Spleen (tissue), 11 donors: Measurements from ENCODE around the gene ZNF862. TPM values are rescaled to one million over a fixed set of nuclear protein-coding genes. Genes with fewer than 3 reads are reported as not detected.

Experiments
- DNase-seq: peaks from one replicate; pipeline ENCODE4 v3.0.0-alpha.2; 2020
- H3K27ac ChIP-seq, 8 donors: fragments of 200-600 bp; sonication (generic) in 7 of 8; 1 replicate in 4 of 8; 2 replicates in 4 of 8; pipeline versions ENCODE4 v1.5.0 to v1.8.0; 2016 to 2021; ENCODE audit warnings: inconsistent platforms in 4 of 8, mild to moderate bottlenecking in 4 of 8, moderate library complexity in 1 of 8
- H3K27me3 ChIP-seq, 7 donors: fragments of 200-600 bp; sonication (generic) in 6 of 7; replicated peaks in 1 of 7; 1 replicate in 4 of 7; 2 replicates in 3 of 7; pipeline versions ENCODE4 v1.5.0 to v1.8.0; 2016 to 2021; ENCODE audit warnings: inconsistent platforms in 3 of 7, mild to moderate bottlenecking in 1 of 7
- H3K36me3 ChIP-seq, 6 donors: fragments of 200-600 bp; sonication (generic) in 5 of 6; 1 replicate in 4 of 6; 2 replicates in 2 of 6; pipeline versions ENCODE4 v1.5.0 to v1.8.0; 2016 to 2021; ENCODE audit warnings: inconsistent platforms in 2 of 6
- H3K4me1 ChIP-seq, 6 donors: fragments of 200-600 bp; sonication (generic) in 5 of 6; 1 replicate in 3 of 6; 2 replicates in 3 of 6; pipeline versions ENCODE4 v1.5.0 to v1.8.0; 2016 to 2021; ENCODE audit warnings: inconsistent platforms in 3 of 6
- H3K4me3 ChIP-seq, 8 donors: fragments of 200-600 bp; sonication (generic) in 7 of 8; 1 replicate in 4 of 8; 2 replicates in 4 of 8; pipeline versions ENCODE4 v1.5.0 to v1.8.0; 2016 to 2021; ENCODE audit warnings: inconsistent platforms in 4 of 8, mild to moderate bottlenecking in 4 of 8, moderate library complexity in 2 of 8
- H3K9me3 ChIP-seq, 8 donors: fragments of 200-600 bp; sonication (generic) in 7 of 8; 1 replicate in 4 of 8; 2 replicates in 4 of 8; pipeline versions ENCODE4 v1.5.0 to v1.8.0; 2016 to 2021; ENCODE audit warnings: inconsistent platforms in 4 of 8
- POLR2A ChIP-seq, 3 donors: fragments of 450-650 bp; IDR thresholded peaks; one replicate each; pipeline ENCODE4 v1.5.1; 2017; ENCODE audit warnings: antibody characterized with exemption in 3 of 3, mild to moderate bottlenecking in 1 of 3
- POLR2AphosphoS5 ChIP-seq, 3 donors: sonication (generic); formaldehyde crosslinking; IDR thresholded peaks; one replicate each; pipeline ENCODE4 v1.5.1; 2017; ENCODE audit warnings: antibody characterized with exemption in 3 of 3
- WGBS, 5 donors: extraction: QIAGEN DNeasy Blood & Tissue Kit in 3 of 5; methylation state at CpG; one replicate each; pipeline versions ENCODE4 v1.1.5 to v1.1.7; 2013 to 2018; 5-methylcytosine and 5-hydroxymethylcytosine counted together
- intact Hi-C: fragments of 100-400 bp; cut with DNase I; formaldehyde crosslinking; loops from one replicate; pipeline ENCODE4 v1.15.0; 2023; ENCODE audit warnings: low total_unique reads
- polyA plus RNA-seq, 3 donors: library from polyadenylated mRNA; stranded (reverse); fragments of 200-250 nt; gene quantifications; one replicate each; pipeline ENCODE4 v1.2.1, GENCODE V29; 2013
- total RNA-seq, 7 donors: library from RNA; depleted of rRNA in 3 of 7; stranded (reverse); fragments of >200 nt in 3 of 7; fragmentation: NEBNext Ultra II Directional in 4 of 7; extraction: Animal tissue kit (Norgen Biotek cat#: 25700) in 4 of 7; gene quantifications; one replicate each; pipeline versions ENCODE4 v1.1.0 to v1.2.1, GENCODE V29; 2016 to 2021
- TF ChIP-seq, protein P1 (sequence below), 11 experiments: fragments of 200-600 bp in 7 of 11; fragments of 450-650 bp in 4 of 11; sonication (generic) in 4 of 11; IDR thresholded peaks in 8 of 11; conservative IDR thresholded peaks in 3 of 11; 1 replicate in 7 of 11; 2 replicates in 4 of 11; pipeline versions ENCODE4 v1.4.0 to v1.8.0; 2016 to 2021; ENCODE audit warnings: antibody characterized with exemption in 11 of 11, inconsistent platforms in 4 of 11, mild to moderate bottlenecking in 1 of 11
- donor health status: healthy with polysubstance abuse.
- donor health status: DM: no; HTN: no; CAD: no; lungs with moderate emphysema.
- donor health status: DM: no; HTN: no; CAD: no.
- donor health status: Bipolar disorder and iron deficiency.
- donor health status: healthy.
- donor health status: DM: no; HTN: no; CAD: no.
- donor health status: DM: yes; HTN: yes; CAD: no.

ZNF862 gene
- total and polyA plus RNA-seq, 10 donors: 4.4 to 39.8 (median 25.4) TPM

DNA sequence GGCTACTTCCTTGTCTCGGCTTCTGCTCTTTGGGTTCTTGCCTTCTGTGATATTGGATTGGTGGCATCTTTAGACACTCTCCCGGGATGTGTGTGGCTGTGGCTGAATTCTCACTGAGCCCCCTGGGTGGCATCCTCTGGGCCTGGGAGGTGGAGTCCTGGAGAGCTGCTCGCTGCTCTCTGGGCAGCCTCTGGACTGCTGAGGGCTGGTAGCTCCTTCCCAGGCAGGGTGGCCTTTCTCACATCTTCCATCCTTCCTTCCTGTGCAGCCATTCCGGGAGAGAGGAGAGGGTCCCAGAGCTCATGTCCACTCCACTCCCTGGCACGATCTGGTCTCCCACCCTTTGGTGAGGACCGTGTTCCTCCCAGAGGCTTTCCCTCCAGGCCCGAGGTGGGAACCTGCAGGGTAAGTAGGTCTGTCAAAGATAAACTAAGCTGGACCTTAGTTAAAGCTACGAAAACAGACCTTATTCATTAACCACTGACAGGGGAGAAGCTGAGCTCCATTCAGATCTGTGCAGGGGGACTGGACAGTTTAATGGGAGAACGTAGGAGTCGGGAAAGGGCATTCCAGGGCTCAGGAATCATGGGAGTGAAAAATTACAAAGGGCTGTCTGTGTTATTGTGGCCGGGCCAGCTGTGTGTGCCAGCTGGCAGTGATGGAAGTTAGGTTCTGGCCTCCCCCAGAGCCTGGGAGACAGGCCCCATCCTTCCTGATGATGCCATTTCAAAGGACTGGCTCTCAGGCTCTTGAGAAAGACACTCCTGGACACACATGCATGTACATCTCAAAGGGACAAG, 44.3 kb downstream of the ZNF862 start:
- intact Hi-C loops: no loop called here
- WGBS, 5 donors: 80 to 94% (median 87%) methylated on average over 11 of the region's 11 CpGs
- no peak for DNase-seq

DNA sequence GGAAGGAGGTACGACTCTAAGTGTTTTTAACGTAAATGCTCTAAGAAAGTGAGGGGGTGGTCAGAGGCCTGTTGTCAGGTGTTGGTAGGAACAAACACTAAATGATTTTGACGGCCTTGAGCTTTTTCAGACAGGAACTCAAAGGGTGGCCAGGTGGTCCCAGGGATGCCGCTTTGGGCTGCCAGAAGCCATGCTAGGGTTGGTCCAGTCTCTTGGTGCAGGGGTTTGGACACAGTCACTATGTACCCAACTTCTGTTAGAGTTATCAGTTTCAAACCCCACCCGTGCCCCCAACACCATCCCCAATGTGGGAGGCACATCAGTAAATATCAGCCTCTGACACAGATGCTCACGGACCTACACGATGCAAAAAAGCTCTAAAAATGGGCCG, 44.9 kb downstream of the ZNF862 start:
- no peak overlapping the region for H3K4me3 ChIP-seq
- DNase-seq: no peak
- H3K27me3 ChIP-seq: no peaks in the 10 kb centered on the region
- 55 to 64% (median 59%) methylated on average over 8 of the region's 8 CpGs for WGBS, 5 donors
- H3K4me1 ChIP-seq: peaks cover 4 to 33% (median 11%) of the 10 kb centered on the region in 6 donors
- TF ChIP-seq, protein P1, sequence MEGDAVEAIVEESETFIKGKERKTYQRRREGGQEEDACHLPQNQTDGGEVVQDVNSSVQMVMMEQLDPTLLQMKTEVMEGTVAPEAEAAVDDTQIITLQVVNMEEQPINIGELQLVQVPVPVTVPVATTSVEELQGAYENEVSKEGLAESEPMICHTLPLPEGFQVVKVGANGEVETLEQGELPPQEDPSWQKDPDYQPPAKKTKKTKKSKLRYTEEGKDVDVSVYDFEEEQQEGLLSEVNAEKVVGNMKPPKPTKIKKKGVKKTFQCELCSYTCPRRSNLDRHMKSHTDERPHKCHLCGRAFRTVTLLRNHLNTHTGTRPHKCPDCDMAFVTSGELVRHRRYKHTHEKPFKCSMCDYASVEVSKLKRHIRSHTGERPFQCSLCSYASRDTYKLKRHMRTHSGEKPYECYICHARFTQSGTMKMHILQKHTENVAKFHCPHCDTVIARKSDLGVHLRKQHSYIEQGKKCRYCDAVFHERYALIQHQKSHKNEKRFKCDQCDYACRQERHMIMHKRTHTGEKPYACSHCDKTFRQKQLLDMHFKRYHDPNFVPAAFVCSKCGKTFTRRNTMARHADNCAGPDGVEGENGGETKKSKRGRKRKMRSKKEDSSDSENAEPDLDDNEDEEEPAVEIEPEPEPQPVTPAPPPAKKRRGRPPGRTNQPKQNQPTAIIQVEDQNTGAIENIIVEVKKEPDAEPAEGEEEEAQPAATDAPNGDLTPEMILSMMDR (IDR thresholded peaks at IDR 0.05 in 8 of 11, conservative IDR thresholded peaks at IDR 0.05 in 3 of 11): no peak
- TF ChIP-seq POLR2AphosphoS5 (IDR thresholded peaks at IDR 0.05) (no peak), POLR2A (IDR thresholded peaks at IDR 0.05) (no peak)
- no peaks in the 10 kb centered on the region for H3K9me3 ChIP-seq
- intact Hi-C loops: no loop called here
- H3K36me3 ChIP-seq: peaks cover 0 to 32% (median 8%) of the 10 kb centered on the region in 6 donors
- H3K27ac ChIP-seq: no peak overlapping the region

More for the DNA sequence above, 44.3 kb downstream of the ZNF862 start:
- TF ChIP-seq POLR2AphosphoS5 (IDR thresholded peaks at IDR 0.05): no peak
- Histone ChIP-seq H3K4me1 (peaks cover 4 to 33% (median 11%) of the 10 kb centered on the region in 6 donors), H3K9me3 (no peaks in the 10 kb centered on the region), H3K36me3 (peaks cover 0 to 38% (median 8%) of the 10 kb centered on the region in 6 donors), H3K27ac (no peak overlapping the region), H3K27me3 (no peaks in the 10 kb centered on the region), H3K4me3 (no peak overlapping the region)

DNA sequence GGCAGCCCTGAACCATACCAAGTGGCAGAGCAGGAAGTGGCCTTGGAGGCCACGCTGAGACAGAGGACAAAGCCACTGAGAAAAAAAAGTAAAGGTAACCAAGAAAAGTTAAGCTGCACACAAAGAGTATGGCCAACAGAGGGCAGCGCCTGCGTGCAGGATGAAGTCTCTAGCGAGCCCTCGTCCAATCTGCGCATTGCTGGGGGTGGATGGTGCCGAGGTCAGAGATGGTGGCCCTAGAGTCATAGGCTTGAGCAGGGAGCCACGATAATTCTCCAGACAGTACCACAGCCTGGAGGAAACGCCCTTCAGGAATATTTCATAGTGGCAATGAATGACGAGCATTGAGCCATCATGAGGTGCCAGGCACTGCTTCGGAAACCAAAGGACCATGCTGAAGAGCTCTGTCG, 45.3 kb downstream of the ZNF862 start:
- TF ChIP-seq, protein P1 (IDR thresholded peaks at IDR 0.05 in 8 of 11, conservative IDR thresholded peaks at IDR 0.05 in 3 of 11): peak; percentile 16 to 74 (median 57)
- no peak for TF ChIP-seq POLR2AphosphoS5 (IDR thresholded peaks at IDR 0.05)
- Histone ChIP-seq H3K4me1 (peaks cover 4 to 33% (median 11%) of the 10 kb centered on the region in 6 donors), H3K36me3 (peaks cover 0 to 28% (median 8%) of the 10 kb centered on the region in 6 donors), H3K9me3 (no peaks in the 10 kb centered on the region), H3K27ac (no peak overlapping the region), H3K4me3 (no peak overlapping the region), H3K27me3 (no peaks in the 10 kb centered on the region)
- intact Hi-C loops: no loop called here
- no peak for DNase-seq
- 26 to 32% (median 29%) methylated on average over 12 of the region's 12 CpGs for WGBS, 5 donors

DNA sequence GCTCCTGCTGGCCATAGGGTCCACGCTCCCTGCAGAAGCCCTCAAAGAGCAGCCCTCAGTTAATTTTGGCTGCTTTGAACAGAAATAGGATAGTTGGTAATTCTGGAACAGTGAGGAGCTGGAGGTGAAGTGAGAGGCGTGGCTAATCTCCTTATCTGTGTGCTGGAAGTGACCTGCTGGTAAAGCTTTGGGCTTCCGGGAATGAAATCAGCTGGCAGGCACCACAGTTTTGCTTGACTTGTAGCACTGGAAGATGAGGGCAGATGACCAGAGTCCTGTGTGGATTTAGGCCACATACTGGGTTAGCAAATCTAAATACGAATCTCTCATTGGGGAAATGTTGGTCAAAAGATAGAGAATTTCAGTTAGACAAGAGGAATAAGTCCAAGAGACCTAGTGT, 45.8 kb downstream of the ZNF862 start:
- 86 to 95% (median 91%) methylated on average over 4 of the region's 4 CpGs for whole genome bisulfite sequencing, 5 donors
- intact Hi-C loops: no loop called here
- peaks cover 0 to 22% (median 6%) of the 10 kb centered on the region in 6 donors for H3K36me3 ChIP-seq
- peaks cover 4 to 33% (median 11%) of the 10 kb centered on the region in 6 donors for H3K4me1 ChIP-seq
- no peak overlapping the region for H3K4me3 ChIP-seq
- TF ChIP-seq POLR2AphosphoS5 (IDR thresholded peaks at IDR 0.05): no peak
- no peak for TF ChIP-seq POLR2A (IDR thresholded peaks at IDR 0.05)
- TF ChIP-seq, protein P1 (IDR thresholded peaks at IDR 0.05 in 8 of 11, conservative IDR thresholded peaks at IDR 0.05 in 3 of 11): no peak
- H3K27ac ChIP-seq: no peak overlapping the region
- DNase-seq: no peak
- no peaks in the 10 kb centered on the region for H3K9me3 ChIP-seq
- H3K27me3 ChIP-seq: no peaks in the 10 kb centered on the region
